ENCODE measurements around the gene CIT.

The CIT gene

DNA sequence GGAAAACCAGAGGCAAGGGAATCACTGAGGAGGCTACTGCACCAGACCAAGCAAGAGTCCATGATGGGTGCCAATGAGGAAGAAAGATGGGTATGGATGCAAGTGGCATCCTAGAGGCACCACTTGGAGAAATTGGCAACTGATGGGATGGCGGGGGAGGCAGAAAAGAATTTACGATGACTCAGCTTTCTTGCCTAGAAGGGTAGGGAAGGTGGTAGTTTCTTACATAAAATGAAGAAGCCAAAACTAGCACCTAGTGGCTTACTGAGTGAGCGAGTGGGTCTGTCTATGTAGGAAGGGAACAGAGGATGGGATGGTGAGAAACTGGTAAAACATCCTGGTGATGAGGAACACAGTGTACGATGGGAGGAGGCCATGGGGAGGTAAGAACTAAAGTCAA is 80.8 kb downstream of the CIT start:
- DNase-seq, result no peak

DNA sequence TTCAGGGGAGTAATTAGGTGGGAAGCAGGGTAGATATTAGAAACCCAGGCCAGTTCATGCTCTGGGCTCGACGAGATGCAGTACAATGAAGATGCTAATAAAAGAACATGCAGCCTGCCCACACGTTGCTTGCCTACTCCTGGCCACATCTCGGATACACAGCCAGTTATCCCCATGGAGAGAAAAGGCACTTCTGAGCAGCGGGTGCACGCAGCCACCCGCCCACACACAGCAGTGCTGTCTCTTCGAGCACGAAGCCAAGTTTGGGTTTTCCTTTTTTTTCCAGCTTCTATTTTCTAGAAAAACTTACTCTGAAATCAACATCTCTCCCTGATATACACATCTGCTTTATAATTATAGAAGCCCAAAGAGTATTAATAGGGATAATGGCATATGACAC is 85.7 kb downstream of the CIT start:
- no peak for DNase-seq

GRCh38 chr12:119788786-119789185 is 88.3 kb downstream of the CIT start:
- no peak for DNase-seq

GRCh38 chr12:119786539-119786938 is 90.6 kb downstream of the CIT start:
- DNase-seq, result no peak

DNA sequence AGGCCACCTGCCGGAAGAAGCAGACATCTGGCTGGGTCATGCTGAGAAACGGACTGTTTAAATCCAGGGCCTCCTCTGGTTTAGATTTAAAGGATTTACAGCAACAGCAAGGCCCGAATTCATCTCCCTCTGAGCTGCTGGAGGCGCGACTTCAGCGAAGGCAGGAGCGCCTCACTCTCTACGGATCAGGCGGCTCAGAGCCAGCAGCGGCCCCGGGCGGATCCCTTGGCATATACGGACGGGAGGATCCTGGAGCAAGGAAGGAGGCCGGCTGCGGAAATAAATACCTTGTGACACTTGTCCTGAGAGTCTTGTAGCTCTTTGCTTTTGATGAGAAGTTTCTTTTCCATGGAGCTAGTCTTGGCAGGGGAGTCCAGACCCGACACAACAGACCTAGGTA is 92.4 kb downstream of the CIT start:
- DNase-seq, result no peak

DNA sequence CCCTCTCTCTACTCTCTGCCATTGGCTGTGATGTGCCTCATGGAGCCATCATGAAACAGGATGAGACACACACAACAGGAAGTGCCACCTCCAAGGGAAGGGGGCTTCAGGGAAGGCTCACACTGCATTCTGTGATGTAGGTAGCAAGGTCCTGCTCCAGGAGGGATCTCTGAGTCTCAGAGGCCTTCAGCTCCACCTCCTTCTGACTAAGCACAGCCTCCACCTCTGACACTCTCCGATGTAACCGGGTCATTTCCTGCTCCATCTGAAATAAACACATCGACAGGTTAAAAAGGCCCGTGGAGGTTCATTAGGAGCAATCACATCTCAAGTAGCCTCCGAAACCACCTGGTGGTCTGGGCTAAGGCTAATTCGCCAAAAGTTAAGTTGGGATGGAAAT is 93.3 kb downstream of the CIT start:
- no peak for DNase-seq

DNA sequence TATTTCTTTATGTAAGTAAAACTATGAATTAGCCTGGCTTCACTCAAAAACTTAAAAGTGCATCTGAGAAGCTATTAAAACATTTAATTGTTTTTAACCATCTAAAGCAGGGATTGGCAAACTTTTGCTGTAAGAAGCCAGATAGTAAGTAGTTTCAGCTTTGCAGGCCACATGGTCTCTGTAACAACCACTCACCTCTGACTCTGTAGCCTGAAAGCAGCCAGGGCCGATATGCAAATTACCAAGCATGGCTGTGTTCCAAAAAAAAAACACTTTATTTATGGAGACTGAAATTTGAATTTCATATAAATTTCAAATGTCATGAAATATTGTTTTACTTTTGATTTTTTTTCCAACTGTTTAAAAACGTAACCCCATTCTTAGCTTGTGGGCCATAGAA is 95.3 kb downstream of the CIT start:
- no peak for DNase-seq

- peak in 1 of 2 experiments; percentile 15 for DNase-seq
Observed at GRCh38 chr12:119780786-119781434, 96.2 kb downstream of the CIT start.

- no peak for DNase-seq
Observed at GRCh38 chr12:119775246-119775895, 101.7 kb downstream of the CIT start.

GRCh38 chr12:119772431-119772830 is 104.7 kb downstream of the CIT start:
- DNase-seq, result no peak

- no peak for DNase-seq
Observed at GRCh38 chr12:119770146-119770545, 107.0 kb downstream of the CIT start.

DNA sequence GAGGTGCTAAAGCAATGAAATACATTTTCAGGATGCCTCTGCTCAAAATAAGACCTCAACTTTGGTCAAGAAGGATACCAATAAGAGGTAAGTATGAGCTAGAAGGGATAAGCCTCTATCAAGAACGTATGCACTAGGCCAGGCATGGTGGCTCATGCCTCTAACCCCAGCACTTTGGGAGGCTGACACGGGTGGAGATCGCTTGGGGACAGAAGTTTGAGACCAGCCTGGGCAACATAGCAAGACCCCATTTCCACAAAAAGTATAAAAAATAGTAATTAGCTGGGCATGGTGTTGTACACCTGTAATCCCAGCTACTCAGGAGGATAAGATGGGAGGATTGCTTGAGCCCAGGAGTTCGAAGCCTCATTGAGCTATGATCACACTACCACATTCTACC is 114.5 kb downstream of the CIT start:
- DNase-seq, result no peak

GRCh38 chr12:119758722-119759121 is 118.4 kb downstream of the CIT start:
- no peak for DNase-seq

GRCh38 chr12:119758234-119758633 is 118.9 kb downstream of the CIT start:
- DNase-seq, result no peak

GRCh38 chr12:119751961-119752360 is 125.2 kb downstream of the CIT start:
- no peak for DNase-seq

DNA sequence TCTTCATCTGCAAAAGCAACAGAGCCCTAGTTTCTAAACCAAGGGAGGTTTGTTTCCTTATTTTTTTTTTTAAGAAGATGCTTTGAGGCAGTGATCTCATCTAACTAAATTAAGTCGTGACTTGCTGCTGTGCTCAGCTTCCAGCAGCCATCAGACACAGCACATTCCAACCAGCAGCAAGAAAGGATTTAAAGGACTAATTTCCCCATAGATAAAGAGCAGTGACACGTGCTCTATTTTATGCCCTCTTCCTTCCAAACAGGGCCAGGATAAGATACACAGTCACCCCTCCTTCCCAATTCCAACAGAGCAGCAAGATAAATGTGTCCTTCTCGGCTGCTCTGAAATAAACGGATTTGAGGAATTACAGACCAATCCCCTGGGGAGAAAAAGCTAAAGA is 127.5 kb downstream of the CIT start:
- DNase-seq, result no peak

- DNase-seq, result no peak
Observed at GRCh38 chr12:119748497-119748896, 128.6 kb downstream of the CIT start.

DNA sequence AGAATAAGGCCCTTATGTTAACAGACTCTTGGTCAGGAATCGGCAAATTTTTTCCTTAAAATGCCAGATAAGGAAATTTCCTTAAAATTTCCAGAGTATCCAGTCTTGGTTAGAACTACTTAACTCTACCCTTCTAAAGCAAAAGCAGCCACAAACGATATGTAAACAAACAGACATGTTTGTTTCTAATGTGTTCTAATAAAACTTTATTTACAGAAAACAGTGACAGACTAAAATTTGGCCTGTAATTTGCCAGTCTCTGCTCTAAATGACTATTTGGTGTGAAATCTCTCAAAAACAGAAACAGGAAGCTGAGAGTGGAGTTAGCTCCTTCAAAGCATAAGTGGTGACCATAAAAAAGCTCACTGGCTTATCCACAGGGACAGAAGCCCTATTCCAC is 131.0 kb downstream of the CIT start:
- no peak for DNase-seq

GRCh38 chr12:119744900-119745606 is 132.1 kb downstream of the CIT start:
- DNase-seq, result no peak

- no peak for DNase-seq
Observed at GRCh38 chr12:119742700-119743099, 134.4 kb downstream of the CIT start.

DNA sequence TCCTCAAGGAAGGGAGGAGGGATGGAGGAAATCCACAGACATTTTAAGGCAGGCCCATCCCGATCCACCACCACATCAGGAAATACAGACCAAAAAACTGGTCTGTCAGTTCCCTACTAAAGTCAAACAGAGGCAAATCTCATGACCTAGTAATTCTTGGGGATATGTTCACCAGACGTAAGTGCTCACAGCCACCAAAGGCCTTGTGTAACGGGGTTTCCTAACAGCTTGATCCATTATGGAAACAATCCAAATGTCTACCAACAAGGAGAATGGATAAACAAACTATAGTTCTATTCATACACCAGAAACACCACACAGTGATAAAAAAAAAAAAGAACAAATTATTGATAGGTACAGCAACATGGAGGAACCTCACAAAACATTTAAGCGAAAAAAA is 136.3 kb downstream of the CIT start:
- DNase-seq, result no peak

- no peak for DNase-seq
Observed at GRCh38 chr12:119735079-119735478, 142.0 kb downstream of the CIT start.

DNA sequence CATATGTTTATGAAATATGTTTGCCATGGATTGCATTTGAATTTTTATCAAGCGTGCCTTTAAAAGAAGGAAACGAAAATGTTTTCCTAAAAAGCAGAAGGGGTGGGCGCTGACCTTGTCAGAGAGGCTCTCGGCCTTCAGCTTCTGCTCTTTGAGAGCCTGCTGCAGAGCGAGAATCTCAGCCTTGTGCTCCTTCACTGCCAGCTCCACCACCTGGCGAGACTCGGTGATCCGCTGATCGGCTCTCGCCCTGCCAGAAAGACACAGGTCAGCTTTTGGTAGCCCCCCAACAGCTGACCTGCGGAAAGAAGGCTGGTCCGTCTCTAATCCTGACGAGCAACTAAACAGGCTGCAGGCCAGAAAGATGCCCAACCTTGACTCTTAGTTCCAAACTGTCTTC is 146.7 kb downstream of the CIT start:
- no peak for DNase-seq

- DNase-seq, result no peak
Observed at GRCh38 chr12:119729871-119730270, 147.2 kb downstream of the CIT start.

- DNase-seq, result no peak
Observed at GRCh38 chr12:119728444-119728745, 148.7 kb downstream of the CIT start.
